Upper lobe of right lung (tissue), 1 donor: Measurements from ENCODE around the gene ADPRHL1. TPM values are rescaled to one million over a fixed set of nuclear protein-coding genes. Genes with fewer than 3 reads are reported as not detected.
"Not testable (repeated sequence)": the region's sequence is repeated elsewhere in the genome, so short reads cannot be mapped to it uniquely, and the experiment has no call there.

Source experiments
- ATAC-seq: fragments of 200-7000 bp; cut with Tn5 transposase; one replicate; pipeline ENCODE4 v1.9.1; 2020; ENCODE audit warnings: mild to moderate bottlenecking, moderate library complexity
- DNase-seq: peaks from one replicate; pipeline ENCODE4 v3.0.0-alpha.2; 2020
- H3K27ac ChIP-seq: fragments of 200-600 bp; one replicate; pipeline ENCODE4 v1.8.0; 2022
- H3K27me3 ChIP-seq: fragments of 200-600 bp; one replicate; pipeline ENCODE4 v1.8.0; 2022; ENCODE audit warnings: mild to moderate bottlenecking
- H3K36me3 ChIP-seq: fragments of 200-600 bp; one replicate; pipeline ENCODE4 v1.8.0; 2022
- H3K4me1 ChIP-seq: fragments of 200-600 bp; one replicate; pipeline ENCODE4 v1.8.0; 2022
- H3K4me3 ChIP-seq: fragments of 200-600 bp; one replicate; pipeline ENCODE4 v1.8.0; 2022; ENCODE audit warnings: mild to moderate bottlenecking
- H3K9me3 ChIP-seq: fragments of 200-600 bp; one replicate; pipeline ENCODE4 v1.8.0; 2022
- intact Hi-C: fragments of 100-400 bp; cut with DNase I; formaldehyde crosslinking; loops from one replicate; pipeline ENCODE4 v1.11.0; 2022
- total RNA-seq: library from RNA; stranded (reverse); fragmentation: NEBNext Ultra II Directional; extraction: Animal tissue kit (Norgen Biotek cat#: 25700); gene quantifications from one replicate; pipeline ENCODE4 v1.2.1, GENCODE V29; 2021
- TF ChIP-seq, protein P1 (sequence below): fragments of 200-600 bp; IDR thresholded peaks from one replicate; pipeline ENCODE4 v1.8.0; 2022; ENCODE audit warnings: antibody characterized with exemption
- donor health status: DM: no; HTN: yes; CAD: no; lungs with severe emphysema.

ADPRHL1 gene
- total RNA-seq, 1 donor from 2014 or later: 1.9 TPM

DNA sequence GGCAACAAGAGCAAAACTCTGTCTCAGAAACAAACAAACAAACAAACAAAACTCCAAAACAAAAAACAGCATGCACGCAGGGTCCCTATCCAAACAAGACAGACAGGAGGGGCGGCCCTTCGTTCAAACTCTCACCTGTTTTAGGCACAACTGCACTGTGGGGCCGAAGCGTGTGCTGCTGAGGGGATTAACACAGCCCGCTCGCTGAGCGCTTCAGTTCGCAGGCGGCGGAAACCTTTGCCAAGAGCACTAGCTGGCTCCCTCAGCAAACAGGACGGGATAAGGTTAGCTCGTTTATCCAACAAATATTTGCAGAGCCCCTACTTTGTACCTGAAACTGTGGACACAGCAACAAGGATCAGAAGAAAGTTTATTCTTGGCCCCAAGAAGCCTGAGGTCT lies 1.6 kb upstream of the ADPRHL1 start:
- H3K27me3 ChIP-seq: no peaks in the 10 kb centered on the region
- H3K27ac ChIP-seq: no peak overlapping the region
- intact Hi-C loops: no loop called here
- no peak overlapping the region for H3K4me3 ChIP-seq
- TF ChIP-seq, protein P1, sequence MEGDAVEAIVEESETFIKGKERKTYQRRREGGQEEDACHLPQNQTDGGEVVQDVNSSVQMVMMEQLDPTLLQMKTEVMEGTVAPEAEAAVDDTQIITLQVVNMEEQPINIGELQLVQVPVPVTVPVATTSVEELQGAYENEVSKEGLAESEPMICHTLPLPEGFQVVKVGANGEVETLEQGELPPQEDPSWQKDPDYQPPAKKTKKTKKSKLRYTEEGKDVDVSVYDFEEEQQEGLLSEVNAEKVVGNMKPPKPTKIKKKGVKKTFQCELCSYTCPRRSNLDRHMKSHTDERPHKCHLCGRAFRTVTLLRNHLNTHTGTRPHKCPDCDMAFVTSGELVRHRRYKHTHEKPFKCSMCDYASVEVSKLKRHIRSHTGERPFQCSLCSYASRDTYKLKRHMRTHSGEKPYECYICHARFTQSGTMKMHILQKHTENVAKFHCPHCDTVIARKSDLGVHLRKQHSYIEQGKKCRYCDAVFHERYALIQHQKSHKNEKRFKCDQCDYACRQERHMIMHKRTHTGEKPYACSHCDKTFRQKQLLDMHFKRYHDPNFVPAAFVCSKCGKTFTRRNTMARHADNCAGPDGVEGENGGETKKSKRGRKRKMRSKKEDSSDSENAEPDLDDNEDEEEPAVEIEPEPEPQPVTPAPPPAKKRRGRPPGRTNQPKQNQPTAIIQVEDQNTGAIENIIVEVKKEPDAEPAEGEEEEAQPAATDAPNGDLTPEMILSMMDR: no peak
- H3K9me3 ChIP-seq: no peaks in the 10 kb centered on the region
- peak; percentile 49 for DNase-seq
- ATAC-seq: no peak
- H3K4me1 ChIP-seq: no peaks in the 10 kb centered on the region
- H3K36me3 ChIP-seq: peaks cover 49% of the 10 kb centered on the region

DNA sequence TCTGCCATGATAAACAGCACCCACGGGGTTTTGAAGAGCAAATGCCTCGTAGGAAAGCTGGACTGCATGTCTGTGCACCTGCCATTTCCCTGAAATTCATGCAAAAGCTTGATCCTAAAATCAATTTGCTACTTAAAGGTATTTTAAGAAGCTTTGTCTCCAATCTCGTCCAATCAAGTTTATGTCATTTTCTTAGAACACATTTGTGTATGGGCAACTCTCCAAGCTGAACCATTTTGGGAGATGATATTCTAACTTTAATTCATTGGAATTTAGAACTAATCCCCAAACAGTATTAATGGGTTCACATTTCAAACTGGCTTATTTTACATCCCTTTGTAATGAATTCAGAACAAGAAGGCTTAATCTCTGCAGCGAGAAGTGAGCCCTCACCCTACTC lies 822 bp downstream of the ADPRHL1 start:
- no peaks in the 10 kb centered on the region for H3K4me1 ChIP-seq
- no peaks in the 10 kb centered on the region for H3K9me3 ChIP-seq
- ATAC-seq: no peak
- DNase-seq: no peak
- peaks cover 25% of the 10 kb centered on the region for H3K36me3 ChIP-seq
- H3K27ac ChIP-seq: no peak overlapping the region
- TF ChIP-seq, protein P1: no peak
- intact Hi-C loops: no loop called here
- no peaks in the 10 kb centered on the region for H3K27me3 ChIP-seq
- H3K4me3 ChIP-seq: no peak overlapping the region

DNA sequence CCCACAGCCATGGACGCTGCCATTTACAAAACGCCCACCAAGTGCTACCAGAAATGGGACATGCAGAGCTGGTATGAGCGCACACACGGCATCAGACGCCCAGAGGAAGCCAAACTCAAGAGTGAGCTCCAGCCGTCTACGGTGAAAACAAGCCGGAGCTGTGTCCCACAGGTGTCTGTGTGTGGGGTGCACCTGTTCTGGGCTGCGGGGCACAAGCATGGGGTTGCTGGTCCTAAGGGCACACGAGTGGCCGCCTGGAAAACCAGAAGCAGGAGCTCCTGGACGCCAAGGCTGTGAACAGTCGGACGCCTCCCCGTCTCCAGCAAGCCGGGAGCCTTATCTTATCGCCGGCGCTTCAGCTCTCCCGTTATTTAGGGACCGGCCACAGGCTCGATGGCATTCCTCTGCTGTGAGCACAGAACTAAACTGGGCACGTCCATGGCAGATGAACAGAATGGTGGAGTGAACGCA lies 1.3 kb downstream of the ADPRHL1 start:
- no peak overlapping the region for H3K27ac ChIP-seq
- no peaks in the 10 kb centered on the region for H3K9me3 ChIP-seq
- H3K4me1 ChIP-seq: no peaks in the 10 kb centered on the region
- no peak overlapping the region for H3K4me3 ChIP-seq
- peak; percentile 55 for DNase-seq
- no peak for ATAC-seq
- H3K27me3 ChIP-seq: no peaks in the 10 kb centered on the region
- peaks cover 20% of the 10 kb centered on the region for H3K36me3 ChIP-seq
- TF ChIP-seq, protein P1: no peak
- intact Hi-C loops: no loop called here

DNA sequence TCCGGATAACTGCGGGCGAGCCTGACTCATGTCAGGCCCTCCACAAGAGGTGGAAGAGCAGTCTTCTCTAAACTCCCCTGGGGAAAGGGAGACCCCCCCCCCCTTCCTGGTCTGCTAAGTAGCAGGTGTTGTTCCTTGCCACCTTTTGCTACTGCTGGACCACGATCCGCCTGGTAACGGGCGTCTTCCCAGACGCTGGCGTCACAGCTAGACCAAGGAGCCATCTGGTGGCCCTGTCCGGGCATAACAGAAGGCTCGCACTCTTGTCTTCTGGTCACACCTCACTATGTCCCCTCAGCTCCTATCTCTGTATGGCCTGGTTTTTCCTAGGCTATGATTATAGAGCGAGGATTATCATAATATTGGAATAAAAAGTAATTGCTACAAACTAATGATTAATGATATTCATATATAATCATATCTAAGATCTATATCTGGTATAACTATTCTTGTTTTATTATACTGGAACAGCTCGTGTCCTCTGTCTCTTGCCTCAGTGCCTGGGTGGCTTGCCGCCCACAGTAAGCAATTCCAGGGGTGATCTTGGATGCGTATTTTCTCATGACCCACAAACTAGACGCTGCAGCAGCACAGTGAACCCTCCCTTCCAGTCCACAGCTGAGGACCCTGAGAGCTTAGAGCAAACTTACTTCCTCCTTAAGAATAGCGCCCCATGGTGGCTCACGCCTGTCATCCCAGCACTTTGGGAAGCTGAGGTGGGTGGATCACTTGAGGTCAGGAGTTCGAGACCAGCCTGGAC lies 2.2 kb downstream of the ADPRHL1 start:
- H3K27ac ChIP-seq: not testable (repeated sequence)

GRCh38 chr13:113450348-113450744 lies 2.9 kb downstream of the ADPRHL1 start:
- H3K9me3 ChIP-seq, intact Hi-C loops, H3K36me3 ChIP-seq, H3K4me3 ChIP-seq, ATAC-seq, H3K27me3 ChIP-seq, H3K27ac ChIP-seq, H3K4me1 ChIP-seq: not testable (repeated sequence)
- peak; percentile 18 for DNase-seq

More for the DNA sequence above, 2.2 kb downstream of the ADPRHL1 start:
- H3K9me3 ChIP-seq, ATAC-seq, H3K4me1 ChIP-seq, H3K4me3 ChIP-seq, intact Hi-C loops, H3K27me3 ChIP-seq: not testable (repeated sequence)
- peaks cover 11% of the 10 kb centered on the region for H3K36me3 ChIP-seq
- DNase-seq: peak; percentile 59

GRCh38 chr13:113449693-113450347 lies 3.5 kb downstream of the ADPRHL1 start:
- Histone ChIP-seq H3K36me3 (no peaks in the 10 kb centered on the region), H3K4me1 (no peaks in the 10 kb centered on the region), H3K27me3 (no peaks in the 10 kb centered on the region), H3K4me3 (peak overlapping the region; percentile 46), H3K9me3 (no peaks in the 10 kb centered on the region), H3K27ac (peak overlapping the region; percentile 75)
- intact Hi-C loops: no loop called here
- ATAC-seq (no peak), DNase-seq (no peak)
- TF ChIP-seq, protein P1: no peak
